GM23338 (cell line): ENCODE data around the gene MMP17. TPM values are rescaled to one million over a fixed set of nuclear protein-coding genes. Genes with fewer than 3 reads are reported as not detected.

ENCODE experiments used
- ATAC-seq: fragments of 200-7000 bp; cut with Tn5 transposase; 3 replicates; pipeline ENCODE4 v1.9.1; 2020
- DNase-seq: peaks from one replicate; pipeline ENCODE4 v3.0.0-alpha.2; 2015; ENCODE audit warnings: low spot score
- H2AFZ ChIP-seq: fragments of 200-600 bp; sonication (generic); 2 replicates; pipeline ENCODE4 v1.8.0; 2016; ENCODE audit warnings: antibody characterized with exemption, mild to moderate bottlenecking, moderate library complexity
- H3F3A ChIP-seq: fragments of 200-600 bp; sonication (generic); replicated peaks from 2 replicates; pipeline ENCODE4 v1.8.0; 2017; ENCODE audit warnings: antibody characterized with exemption, mixed run types, low read depth
- H3K27ac ChIP-seq: fragments of 200-600 bp; sonication (generic); 2 replicates; pipeline ENCODE4 v1.6.1; 2016; ENCODE audit warnings: low read depth
- H3K27me3 ChIP-seq: fragments of 200-600 bp; sonication (generic); 2 replicates; pipeline ENCODE4 v1.8.0; 2016; ENCODE audit warnings: mild to moderate bottlenecking, mixed run types, moderate library complexity; ENCODE audit not compliant: insufficient read depth
- H3K36me3 ChIP-seq: fragments of 200-600 bp; sonication (generic); 2 replicates; pipeline ENCODE4 v1.8.0; 2016; ENCODE audit warnings: mild to moderate bottlenecking; ENCODE audit not compliant: insufficient read depth
- H3K4me1 ChIP-seq: fragments of 200-600 bp; sonication (generic); 2 replicates; pipeline ENCODE4 v1.8.0; 2016; ENCODE audit warnings: mild to moderate bottlenecking, moderate library complexity; ENCODE audit not compliant: insufficient read depth
- H3K4me2 ChIP-seq: fragments of 200-600 bp; sonication (generic); 2 replicates; pipeline ENCODE4 v1.7.1; 2017; ENCODE audit warnings: mixed run types
- H3K4me3 ChIP-seq: fragments of 200-600 bp; sonication (generic); 2 replicates; pipeline ENCODE4 v1.6.1; 2016; ENCODE audit warnings: mixed run types
- H3K79me2 ChIP-seq: fragments of 200-600 bp; sonication (generic); replicated peaks from 2 replicates; pipeline ENCODE4 v1.8.0; 2017; ENCODE audit warnings: mild to moderate bottlenecking; ENCODE audit not compliant: insufficient read depth
- H3K9me2 ChIP-seq: fragments of 200-600 bp; sonication (generic); 2 replicates; pipeline ENCODE4 v1.8.0; 2017; ENCODE audit not compliant: insufficient read depth
- H4K20me1 ChIP-seq: fragments of 200-600 bp; sonication (generic); replicated peaks from 2 replicates; pipeline ENCODE4 v1.8.0; 2017; ENCODE audit warnings: mild to moderate bottlenecking; ENCODE audit not compliant: insufficient read depth
- H3K27ac Mint-ChIP-seq: 2 replicates; pipeline ENCODE4 v1.8.0; 2020; ENCODE audit warnings: inconsistent platforms, mild to moderate bottlenecking, moderate library complexity, mixed read lengths
- H3K27me3 Mint-ChIP-seq: 3 replicates; pipeline ENCODE4 v1.8.0; 2022; ENCODE audit warnings: low read depth, mild to moderate bottlenecking, moderate library complexity, mixed read lengths, inconsistent platforms; ENCODE audit not compliant: insufficient read depth, poor library complexity
- H3K36me3 Mint-ChIP-seq: 3 replicates; pipeline ENCODE4 v1.8.0; 2021; ENCODE audit warnings: low read depth, mild to moderate bottlenecking, inconsistent platforms, moderate library complexity, mixed read lengths
- H3K4me1 Mint-ChIP-seq: 3 replicates; pipeline ENCODE4 v1.8.0; 2020; ENCODE audit warnings: mild to moderate bottlenecking, inconsistent platforms, mixed read lengths
- H3K4me3 Mint-ChIP-seq: 3 replicates; pipeline ENCODE4 v1.8.0; 2021; ENCODE audit warnings: moderate library complexity, mild to moderate bottlenecking, inconsistent platforms, mixed read lengths
- H3K9me3 Mint-ChIP-seq: 3 replicates; pipeline ENCODE4 v1.8.0; 2020; ENCODE audit warnings: moderate library complexity, mild to moderate bottlenecking, inconsistent platforms, mixed read lengths
- CREB1 ChIP-seq: fragments of 250-450 bp; sonication (Bioruptor Pico); IDR thresholded peaks from 2 replicates; pipeline ENCODE4 v1.5.0; 2020; ENCODE audit warnings: low read depth, mild to moderate bottlenecking, moderate library complexity
- EZH2 ChIP-seq: fragments of 200-600 bp; sonication (generic); IDR thresholded peaks from one replicate; pipeline ENCODE4 v1.8.0; 2017; ENCODE audit warnings: antibody characterized with exemption, mild to moderate bottlenecking, low read depth; ENCODE audit not compliant: unreplicated experiment
- EZH2phosphoT487 ChIP-seq: fragments of 200-600 bp; sonication (generic); IDR thresholded peaks from one replicate; pipeline ENCODE4 v1.8.1; 2018; ENCODE audit warnings: antibody characterized with exemption; ENCODE audit not compliant: unreplicated experiment
- JUNB ChIP-seq: IDR thresholded peaks from one replicate; pipeline ENCODE4 v1.6.1; 2016; ENCODE audit warnings: antibody characterized with exemption; ENCODE audit not compliant: unreplicated experiment
- NANOG ChIP-seq: IDR thresholded peaks from 2 replicates; pipeline ENCODE4 v1.6.1; 2016; ENCODE audit warnings: antibody characterized with exemption, borderline replicate concordance
- POLR2AphosphoS5 ChIP-seq: IDR thresholded peaks from 2 replicates; pipeline ENCODE4 v1.6.1; 2016; ENCODE audit warnings: antibody characterized with exemption, low read depth
- REST ChIP-seq: IDR thresholded peaks from one replicate; pipeline ENCODE4 v1.6.1; 2018; ENCODE audit warnings: antibody characterized with exemption; ENCODE audit not compliant: unreplicated experiment
- STAT1 ChIP-seq: IDR thresholded peaks from one replicate; pipeline ENCODE4 v1.6.1; 2016; ENCODE audit warnings: antibody characterized with exemption; ENCODE audit not compliant: unreplicated experiment
- ZNF114 ChIP-seq: fragments of 250-450 bp; sonication (Bioruptor Pico); IDR thresholded peaks from 2 replicates; pipeline ENCODE4 v1.5.0; 2020; ENCODE audit warnings: mild to moderate bottlenecking, moderate library complexity
- ZNF331 ChIP-seq: fragments of 250-450 bp; sonication (Bioruptor Pico); IDR thresholded peaks from 2 replicates; pipeline ENCODE4 v1.5.0; 2020; ENCODE audit warnings: low read depth, mild to moderate bottlenecking, moderate library complexity
- polyA plus RNA-seq: library from polyadenylated mRNA; unstranded; fragments of >200 nt; fragmentation: Nextera tagmentation; extraction: Ambion mirVana; gene quantifications from 2 replicates; pipeline ENCODE4 v1.2.1, GENCODE V29; 2016
- total RNA-seq: library from RNA; depleted of rRNA; stranded (reverse); fragments of >200 nt; shearing (Covaris generic); gene quantifications from 2 replicates; pipeline ENCODE4 v1.2.3, GENCODE V29; 2014
- TF ChIP-seq, protein P1 (sequence below), 2 experiments: fragments of 200-600 bp in 1 of 2; sonication (generic) in 1 of 2; conservative IDR thresholded peaks; 2 replicates each; pipeline versions ENCODE4 v1.5.1 to v1.6.1; 2016 to 2017; ENCODE audit warnings: antibody characterized with exemption in 2 of 2, low read depth in 2 of 2, mild to moderate bottlenecking in 2 of 2, moderate library complexity in 1 of 2
- TF ChIP-seq, protein P2 (sequence below): IDR thresholded peaks from 2 replicates; pipeline ENCODE4 v1.6.1; 2016; ENCODE audit warnings: antibody characterized with exemption
- TF ChIP-seq, protein P3 (sequence below): fragments of 250-450 bp; sonication (Bioruptor Pico); IDR thresholded peaks from 2 replicates; pipeline ENCODE4 v1.5.0; 2020; ENCODE audit warnings: mild to moderate bottlenecking, moderate library complexity

MMP17 gene
- total and polyA plus RNA-seq, 2 experiments from 2014 or later, result 10.4 to 48.5 TPM

- H3K4me1 Mint-ChIP-seq, result peaks cover 15% of the 10 kb centered on the region
- H3K9me3 Mint-ChIP-seq, result peaks cover 24% of the 10 kb centered on the region
- no peaks in the 10 kb centered on the region for H3K9me2 ChIP-seq
- H4K20me1 ChIP-seq, result no peaks in the 10 kb centered on the region
- no peak overlapping the region for H3K27ac Mint-ChIP-seq
- no peak overlapping the region for H2AFZ ChIP-seq
- H3F3A ChIP-seq, result no peaks in the 10 kb centered on the region
- H3K27ac ChIP-seq, result no peak overlapping the region
- no peak for TF ChIP-seq ZNF114 (CRISPR knock-in tag)
- no peak for TF ChIP-seq EZH2phosphoT487
- no peak for TF ChIP-seq REST
- TF ChIP-seq JUNB, result no peak
- TF ChIP-seq NANOG, result no peak
- TF ChIP-seq EZH2, result no peak
- no peak for TF ChIP-seq CREB1 (CRISPR knock-in tag)
- TF ChIP-seq STAT1, result no peak
- TF ChIP-seq, protein P1, sequence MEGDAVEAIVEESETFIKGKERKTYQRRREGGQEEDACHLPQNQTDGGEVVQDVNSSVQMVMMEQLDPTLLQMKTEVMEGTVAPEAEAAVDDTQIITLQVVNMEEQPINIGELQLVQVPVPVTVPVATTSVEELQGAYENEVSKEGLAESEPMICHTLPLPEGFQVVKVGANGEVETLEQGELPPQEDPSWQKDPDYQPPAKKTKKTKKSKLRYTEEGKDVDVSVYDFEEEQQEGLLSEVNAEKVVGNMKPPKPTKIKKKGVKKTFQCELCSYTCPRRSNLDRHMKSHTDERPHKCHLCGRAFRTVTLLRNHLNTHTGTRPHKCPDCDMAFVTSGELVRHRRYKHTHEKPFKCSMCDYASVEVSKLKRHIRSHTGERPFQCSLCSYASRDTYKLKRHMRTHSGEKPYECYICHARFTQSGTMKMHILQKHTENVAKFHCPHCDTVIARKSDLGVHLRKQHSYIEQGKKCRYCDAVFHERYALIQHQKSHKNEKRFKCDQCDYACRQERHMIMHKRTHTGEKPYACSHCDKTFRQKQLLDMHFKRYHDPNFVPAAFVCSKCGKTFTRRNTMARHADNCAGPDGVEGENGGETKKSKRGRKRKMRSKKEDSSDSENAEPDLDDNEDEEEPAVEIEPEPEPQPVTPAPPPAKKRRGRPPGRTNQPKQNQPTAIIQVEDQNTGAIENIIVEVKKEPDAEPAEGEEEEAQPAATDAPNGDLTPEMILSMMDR (conservative IDR thresholded peaks at IDR 0.05; ENCODE audit: low read depth in 2 of 2), result no peak
- TF ChIP-seq, protein P2, sequence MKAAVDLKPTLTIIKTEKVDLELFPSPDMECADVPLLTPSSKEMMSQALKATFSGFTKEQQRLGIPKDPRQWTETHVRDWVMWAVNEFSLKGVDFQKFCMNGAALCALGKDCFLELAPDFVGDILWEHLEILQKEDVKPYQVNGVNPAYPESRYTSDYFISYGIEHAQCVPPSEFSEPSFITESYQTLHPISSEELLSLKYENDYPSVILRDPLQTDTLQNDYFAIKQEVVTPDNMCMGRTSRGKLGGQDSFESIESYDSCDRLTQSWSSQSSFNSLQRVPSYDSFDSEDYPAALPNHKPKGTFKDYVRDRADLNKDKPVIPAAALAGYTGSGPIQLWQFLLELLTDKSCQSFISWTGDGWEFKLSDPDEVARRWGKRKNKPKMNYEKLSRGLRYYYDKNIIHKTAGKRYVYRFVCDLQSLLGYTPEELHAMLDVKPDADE, result no peak
- TF ChIP-seq, protein P3, sequence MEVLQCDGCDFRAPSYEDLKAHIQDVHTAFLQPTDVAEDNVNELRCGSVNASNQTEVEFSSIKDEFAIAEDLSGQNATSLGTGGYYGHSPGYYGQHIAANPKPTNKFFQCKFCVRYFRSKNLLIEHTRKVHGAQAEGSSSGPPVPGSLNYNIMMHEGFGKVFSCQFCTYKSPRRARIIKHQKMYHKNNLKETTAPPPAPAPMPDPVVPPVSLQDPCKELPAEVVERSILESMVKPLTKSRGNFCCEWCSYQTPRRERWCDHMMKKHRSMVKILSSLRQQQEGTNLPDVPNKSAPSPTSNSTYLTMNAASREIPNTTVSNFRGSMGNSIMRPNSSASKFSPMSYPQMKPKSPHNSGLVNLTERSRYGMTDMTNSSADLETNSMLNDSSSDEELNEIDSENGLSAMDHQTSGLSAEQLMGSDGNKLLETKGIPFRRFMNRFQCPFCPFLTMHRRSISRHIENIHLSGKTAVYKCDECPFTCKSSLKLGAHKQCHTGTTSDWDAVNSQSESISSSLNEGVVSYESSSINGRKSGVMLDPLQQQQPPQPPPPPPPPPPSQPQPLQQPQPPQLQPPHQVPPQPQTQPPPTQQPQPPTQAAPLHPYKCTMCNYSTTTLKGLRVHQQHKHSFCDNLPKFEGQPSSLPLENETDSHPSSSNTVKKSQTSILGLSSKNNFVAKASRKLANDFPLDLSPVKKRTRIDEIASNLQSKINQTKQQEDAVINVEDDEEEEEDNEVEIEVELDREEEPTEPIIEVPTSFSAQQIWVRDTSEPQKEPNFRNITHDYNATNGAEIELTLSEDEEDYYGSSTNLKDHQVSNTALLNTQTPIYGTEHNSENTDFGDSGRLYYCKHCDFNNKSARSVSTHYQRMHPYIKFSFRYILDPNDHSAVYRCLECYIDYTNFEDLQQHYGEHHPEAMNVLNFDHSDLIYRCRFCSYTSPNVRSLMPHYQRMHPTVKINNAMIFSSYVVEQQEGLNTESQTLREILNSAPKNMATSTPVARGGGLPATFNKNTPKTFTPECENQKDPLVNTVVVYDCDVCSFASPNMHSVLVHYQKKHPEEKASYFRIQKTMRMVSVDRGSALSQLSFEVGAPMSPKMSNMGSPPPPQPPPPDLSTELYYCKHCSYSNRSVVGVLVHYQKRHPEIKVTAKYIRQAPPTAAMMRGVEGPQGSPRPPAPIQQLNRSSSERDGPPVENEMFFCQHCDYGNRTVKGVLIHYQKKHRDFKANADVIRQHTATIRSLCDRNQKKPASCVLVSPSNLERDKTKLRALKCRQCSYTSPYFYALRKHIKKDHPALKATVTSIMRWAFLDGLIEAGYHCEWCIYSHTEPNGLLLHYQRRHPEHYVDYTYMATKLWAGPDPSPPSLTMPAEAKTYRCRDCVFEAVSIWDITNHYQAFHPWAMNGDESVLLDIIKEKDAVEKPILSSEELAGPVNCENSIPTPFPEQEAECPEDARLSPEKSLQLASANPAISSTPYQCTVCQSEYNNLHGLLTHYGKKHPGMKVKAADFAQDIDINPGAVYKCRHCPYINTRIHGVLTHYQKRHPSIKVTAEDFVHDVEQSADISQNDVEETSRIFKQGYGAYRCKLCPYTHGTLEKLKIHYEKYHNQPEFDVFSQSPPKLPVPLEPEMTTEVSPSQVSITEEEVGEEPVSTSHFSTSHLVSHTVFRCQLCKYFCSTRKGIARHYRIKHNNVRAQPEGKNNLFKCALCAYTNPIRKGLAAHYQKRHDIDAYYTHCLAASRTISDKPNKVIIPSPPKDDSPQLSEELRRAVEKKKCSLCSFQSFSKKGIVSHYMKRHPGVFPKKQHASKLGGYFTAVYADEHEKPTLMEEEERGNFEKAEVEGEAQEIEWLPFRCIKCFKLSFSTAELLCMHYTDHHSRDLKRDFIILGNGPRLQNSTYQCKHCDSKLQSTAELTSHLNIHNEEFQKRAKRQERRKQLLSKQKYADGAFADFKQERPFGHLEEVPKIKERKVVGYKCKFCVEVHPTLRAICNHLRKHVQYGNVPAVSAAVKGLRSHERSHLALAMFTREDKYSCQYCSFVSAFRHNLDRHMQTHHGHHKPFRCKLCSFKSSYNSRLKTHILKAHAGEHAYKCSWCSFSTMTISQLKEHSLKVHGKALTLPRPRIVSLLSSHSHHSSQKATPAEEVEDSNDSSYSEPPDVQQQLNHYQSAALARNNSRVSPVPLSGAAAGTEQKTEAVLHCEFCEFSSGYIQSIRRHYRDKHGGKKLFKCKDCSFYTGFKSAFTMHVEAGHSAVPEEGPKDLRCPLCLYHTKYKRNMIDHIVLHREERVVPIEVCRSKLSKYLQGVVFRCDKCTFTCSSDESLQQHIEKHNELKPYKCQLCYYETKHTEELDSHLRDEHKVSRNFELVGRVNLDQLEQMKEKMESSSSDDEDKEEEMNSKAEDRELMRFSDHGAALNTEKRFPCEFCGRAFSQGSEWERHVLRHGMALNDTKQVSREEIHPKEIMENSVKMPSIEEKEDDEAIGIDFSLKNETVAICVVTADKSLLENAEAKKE (CRISPR knock-in tag), result no peak
- no peak for TF ChIP-seq POLR2AphosphoS5
- no peak for TF ChIP-seq ZNF331 (CRISPR knock-in tag)
- peaks cover 6% of the 10 kb centered on the region for H3K27me3 Mint-ChIP-seq
- H3K36me3 Mint-ChIP-seq, result peaks cover 12% of the 10 kb centered on the region
- no peaks in the 10 kb centered on the region for H3K27me3 ChIP-seq
- no peak overlapping the region for H3K4me2 ChIP-seq
- H3K79me2 ChIP-seq, result no peaks in the 10 kb centered on the region
- no peak overlapping the region for H3K4me3 Mint-ChIP-seq
- no peak for DNase-seq
- no peak overlapping the region for H3K4me3 ChIP-seq
- no peak for ATAC-seq
- H3K36me3 ChIP-seq, result no peaks in the 10 kb centered on the region
- H3K4me1 ChIP-seq, result peaks cover 8% of the 10 kb centered on the region
Measured at GRCh38 chr12:131815131-131815530, 13.1 kb upstream of the MMP17 start.
